HepG2 (cell line): ENCODE measurements around the gene HPCAL1.

ENCODE experiments used
- ASH2L ChIP-seq: fragments of 300-600, 200-600 bp; sonication (generic); IDR thresholded peaks from 2 replicates; pipeline ENCODE4 v1.7.0; 2017; ENCODE audit warnings: low read depth, mild to moderate bottlenecking, moderate library complexity, mixed read lengths, low read length; ENCODE audit not compliant: insufficient read length
- EZH2 ChIP-seq: conservative IDR thresholded peaks from 2 replicates; pipeline ENCODE4 v1.6.1; 2012; ENCODE audit warnings: mild to moderate bottlenecking, low read depth, low read length, moderate library complexity
- NBN ChIP-seq: fragments of 450-650 bp; conservative IDR thresholded peaks from 2 replicates; pipeline ENCODE4 v1.6.1; 2017
- SAFB2 ChIP-seq: sonication (generic); formaldehyde crosslinking; IDR thresholded peaks from 2 replicates; pipeline ENCODE4 v1.5.1; 2020; ENCODE audit warnings: missing genetic modification reagents, low read depth, mild to moderate bottlenecking, borderline replicate concordance
- SRF ChIP-seq: IDR thresholded peaks from 2 replicates; pipeline ENCODE4 v1.6.1; 2011; ENCODE audit warnings: mild to moderate bottlenecking, low read depth, low read length, moderate library complexity
- SUZ12 ChIP-seq: fragments of 150-350 bp; IDR thresholded peaks from 2 replicates; pipeline ENCODE4 v1.6.1; 2014; ENCODE audit warnings: low read depth, low read length
- YY1 ChIP-seq: IDR thresholded peaks from 2 replicates; pipeline ENCODE4 v1.6.1; 2011; ENCODE audit warnings: low read length, low read depth, moderate library complexity, mild to moderate bottlenecking; ENCODE audit not compliant: insufficient read depth, insufficient replicate concordance
- ZNF615 ChIP-seq: sonication (generic); formaldehyde crosslinking; IDR thresholded peaks from 2 replicates; pipeline ENCODE4 v1.5.0; 2020; ENCODE audit warnings: mild to moderate bottlenecking, missing genetic modification reagents, borderline replicate concordance
- ZNF761 ChIP-seq: sonication (generic); formaldehyde crosslinking; conservative IDR thresholded peaks from 2 replicates; pipeline ENCODE4 v1.4.0; 2020; ENCODE audit warnings: mild to moderate bottlenecking, missing genetic modification reagents
- ZSCAN29 ChIP-seq: sonication (generic); formaldehyde crosslinking; conservative IDR thresholded peaks from 2 replicates; pipeline ENCODE4 v1.4.0; 2020; ENCODE audit warnings: mild to moderate bottlenecking, missing genetic modification reagents
- TF ChIP-seq, protein P1 (sequence below): sonication (generic); formaldehyde crosslinking; IDR thresholded peaks from 2 replicates; pipeline ENCODE4 v1.5.1; 2020; ENCODE audit warnings: missing genetic modification reagents, mild to moderate bottlenecking, borderline replicate concordance
- TF ChIP-seq, protein P2 (sequence below): sonication (generic); formaldehyde crosslinking; IDR thresholded peaks from 2 replicates; pipeline ENCODE4; 2020; ENCODE audit warnings: missing genetic modification reagents, mild to moderate bottlenecking, borderline replicate concordance
- TF ChIP-seq, protein P3 (sequence below): IDR thresholded peaks from 2 replicates; pipeline ENCODE4 v1.6.1; 2012; ENCODE audit warnings: inconsistent platforms
- TF ChIP-seq, protein P4 (sequence below): sonication (generic); formaldehyde crosslinking; IDR thresholded peaks from 2 replicates; pipeline ENCODE4 v1.5.0; 2020; ENCODE audit warnings: mild to moderate bottlenecking, missing genetic modification reagents, moderate library complexity

DNA sequence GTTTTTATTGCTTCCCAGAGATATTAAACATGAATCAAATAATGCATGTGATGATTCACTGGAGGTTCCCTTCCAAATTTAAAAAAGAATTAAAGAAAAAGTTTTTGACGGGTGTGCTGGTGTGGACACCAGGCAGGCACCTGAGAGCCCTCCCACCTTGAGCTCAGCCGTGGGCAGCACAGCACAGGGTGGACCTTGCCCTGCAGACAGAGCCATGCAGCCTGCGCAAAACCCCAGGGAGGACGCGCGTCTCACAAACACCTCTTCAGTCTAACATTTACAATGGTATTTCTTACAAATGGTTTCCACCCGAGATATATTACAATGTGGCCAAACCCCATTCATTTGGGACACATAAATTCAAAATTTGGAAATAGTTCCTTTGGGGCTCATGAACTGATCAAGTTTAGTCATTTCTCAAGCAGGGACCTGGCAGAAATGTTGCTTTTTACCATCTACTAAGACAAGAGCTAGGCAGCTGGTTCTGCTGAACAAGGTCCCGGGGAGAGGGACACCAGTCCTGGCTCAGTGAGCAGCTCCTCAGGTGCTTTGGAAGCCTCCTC is 100.0 kb downstream of the HPCAL1 start:
- TF ChIP-seq, protein P1, sequence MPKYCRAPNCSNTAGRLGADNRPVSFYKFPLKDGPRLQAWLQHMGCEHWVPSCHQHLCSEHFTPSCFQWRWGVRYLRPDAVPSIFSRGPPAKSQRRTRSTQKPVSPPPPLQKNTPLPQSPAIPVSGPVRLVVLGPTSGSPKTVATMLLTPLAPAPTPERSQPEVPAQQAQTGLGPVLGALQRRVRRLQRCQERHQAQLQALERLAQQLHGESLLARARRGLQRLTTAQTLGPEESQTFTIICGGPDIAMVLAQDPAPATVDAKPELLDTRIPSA (CRISPR knock-in tag): no peak
- TF ChIP-seq ASH2L: no peak
- TF ChIP-seq, protein P2, sequence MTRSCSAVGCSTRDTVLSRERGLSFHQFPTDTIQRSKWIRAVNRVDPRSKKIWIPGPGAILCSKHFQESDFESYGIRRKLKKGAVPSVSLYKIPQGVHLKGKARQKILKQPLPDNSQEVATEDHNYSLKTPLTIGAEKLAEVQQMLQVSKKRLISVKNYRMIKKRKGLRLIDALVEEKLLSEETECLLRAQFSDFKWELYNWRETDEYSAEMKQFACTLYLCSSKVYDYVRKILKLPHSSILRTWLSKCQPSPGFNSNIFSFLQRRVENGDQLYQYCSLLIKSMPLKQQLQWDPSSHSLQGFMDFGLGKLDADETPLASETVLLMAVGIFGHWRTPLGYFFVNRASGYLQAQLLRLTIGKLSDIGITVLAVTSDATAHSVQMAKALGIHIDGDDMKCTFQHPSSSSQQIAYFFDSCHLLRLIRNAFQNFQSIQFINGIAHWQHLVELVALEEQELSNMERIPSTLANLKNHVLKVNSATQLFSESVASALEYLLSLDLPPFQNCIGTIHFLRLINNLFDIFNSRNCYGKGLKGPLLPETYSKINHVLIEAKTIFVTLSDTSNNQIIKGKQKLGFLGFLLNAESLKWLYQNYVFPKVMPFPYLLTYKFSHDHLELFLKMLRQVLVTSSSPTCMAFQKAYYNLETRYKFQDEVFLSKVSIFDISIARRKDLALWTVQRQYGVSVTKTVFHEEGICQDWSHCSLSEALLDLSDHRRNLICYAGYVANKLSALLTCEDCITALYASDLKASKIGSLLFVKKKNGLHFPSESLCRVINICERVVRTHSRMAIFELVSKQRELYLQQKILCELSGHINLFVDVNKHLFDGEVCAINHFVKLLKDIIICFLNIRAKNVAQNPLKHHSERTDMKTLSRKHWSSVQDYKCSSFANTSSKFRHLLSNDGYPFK (CRISPR knock-in tag): no peak
- TF ChIP-seq, protein P3, sequence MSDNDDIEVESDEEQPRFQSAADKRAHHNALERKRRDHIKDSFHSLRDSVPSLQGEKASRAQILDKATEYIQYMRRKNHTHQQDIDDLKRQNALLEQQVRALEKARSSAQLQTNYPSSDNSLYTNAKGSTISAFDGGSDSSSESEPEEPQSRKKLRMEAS: no peak
- no peak for TF ChIP-seq EZH2
- TF ChIP-seq SUZ12: no peak
- no peak for TF ChIP-seq ZNF615 (CRISPR knock-in tag)
- no peak for TF ChIP-seq SRF
- TF ChIP-seq, protein P4, sequence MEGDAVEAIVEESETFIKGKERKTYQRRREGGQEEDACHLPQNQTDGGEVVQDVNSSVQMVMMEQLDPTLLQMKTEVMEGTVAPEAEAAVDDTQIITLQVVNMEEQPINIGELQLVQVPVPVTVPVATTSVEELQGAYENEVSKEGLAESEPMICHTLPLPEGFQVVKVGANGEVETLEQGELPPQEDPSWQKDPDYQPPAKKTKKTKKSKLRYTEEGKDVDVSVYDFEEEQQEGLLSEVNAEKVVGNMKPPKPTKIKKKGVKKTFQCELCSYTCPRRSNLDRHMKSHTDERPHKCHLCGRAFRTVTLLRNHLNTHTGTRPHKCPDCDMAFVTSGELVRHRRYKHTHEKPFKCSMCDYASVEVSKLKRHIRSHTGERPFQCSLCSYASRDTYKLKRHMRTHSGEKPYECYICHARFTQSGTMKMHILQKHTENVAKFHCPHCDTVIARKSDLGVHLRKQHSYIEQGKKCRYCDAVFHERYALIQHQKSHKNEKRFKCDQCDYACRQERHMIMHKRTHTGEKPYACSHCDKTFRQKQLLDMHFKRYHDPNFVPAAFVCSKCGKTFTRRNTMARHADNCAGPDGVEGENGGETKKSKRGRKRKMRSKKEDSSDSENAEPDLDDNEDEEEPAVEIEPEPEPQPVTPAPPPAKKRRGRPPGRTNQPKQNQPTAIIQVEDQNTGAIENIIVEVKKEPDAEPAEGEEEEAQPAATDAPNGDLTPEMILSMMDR (CRISPR knock-in tag): no peak
- no peak for TF ChIP-seq YY1
- no peak for TF ChIP-seq NBN
- no peak for TF ChIP-seq ZSCAN29
- no peak for TF ChIP-seq ZNF761 (CRISPR knock-in tag)
- no peak for TF ChIP-seq SAFB2 (CRISPR knock-in tag)
